GM13977 (cell line): ENCODE measurements around the gene ARGLU1.

Experiments
- DNase-seq: peaks from one replicate; pipeline ENCODE4 v3.0.0; 2012; ENCODE audit warnings: low spot score
- CTCF ChIP-seq: IDR thresholded peaks from 2 replicates; pipeline ENCODE4 v1.5.1; 2012; ENCODE audit warnings: mild to moderate bottlenecking, control low read depth; ENCODE audit not compliant: insufficient read depth; ENCODE audit errors: extremely low read depth, missing control alignments
- in situ Hi-C: fragments of 300-500 bp; cut with MboI; formaldehyde crosslinking; loops from one replicate; pipeline ENCODE4 v1.12.0; 2022; ENCODE audit warnings: low sequenced_read_pairs, low pct_unique_long_range_greater_than_20kb, mixed read lengths, inconsistent platforms; ENCODE audit not compliant: unreplicated experiment

The ARGLU1 gene

GRCh38 chr13:106589716-106590115 lies 21.8 kb upstream of the ARGLU1 start:
- no peak for DNase-seq
- TF ChIP-seq CTCF = no peak
- in situ Hi-C loops = no loop called here

- in situ Hi-C loops = no loop called here
- no peak for TF ChIP-seq CTCF
- DNase-seq = no peak
Observed at GRCh38 chr13:106588367-106588766, 20.4 kb upstream of the ARGLU1 start.

- no peak for TF ChIP-seq CTCF
- in situ Hi-C loops = no loop called here
- no peak for DNase-seq
Observed at GRCh38 chr13:106587787-106588186, 19.9 kb upstream of the ARGLU1 start.

GRCh38 chr13:106586648-106587166 lies 18.8 kb upstream of the ARGLU1 start:
- TF ChIP-seq CTCF = no peak
- no peak for DNase-seq
- in situ Hi-C loops = no loop called here

GRCh38 chr13:106581225-106581624 lies 13.3 kb upstream of the ARGLU1 start:
- in situ Hi-C loops = no loop called here
- no peak for TF ChIP-seq CTCF
- no peak for DNase-seq

- in situ Hi-C loops = no loop called here
- no peak for TF ChIP-seq CTCF
Observed at GRCh38 chr13:106575896-106576295, 8.0 kb upstream of the ARGLU1 start.

GRCh38 chr13:106573868-106574267 lies 5.9 kb upstream of the ARGLU1 start:
- TF ChIP-seq CTCF = no peak
- no peak for DNase-seq
- in situ Hi-C loops = loop anchor here (25.0 kb wide), 1 partner anchor 1587 kb away; no protein-coding TSS in a partner anchor

More at GRCh38 chr13:106575896-106576295, 8.0 kb upstream of the ARGLU1 start:
- no peak for DNase-seq
